SKM-1 (cell line): ENCODE data around the gene LDHAL6A.
"Not testable (repeated sequence)": the region's sequence is repeated elsewhere in the genome, so short reads cannot be mapped to it uniquely, and the experiment has no call there.

ENCODE experiments used
- DNase-seq: peaks from one replicate; lab custom pipeline; 2025; ENCODE audit not compliant: unreplicated experiment; lab: John Stamatoyannopoulos, UW

LDHAL6A gene

GRCh38 chr11:18455686-18456372, at the start of gene LDHAL6A:
LDHAL6A (plus strand) TSS chr11:18455856; CDS start chr11:18456681, 825 bp downstream.
- no peak for DNase-seq

- DNase-seq: not testable (repeated sequence)
These were observed 48.3 kb upstream of the LDHAL6A start for GRCh38 chr11:18407400-18407799.

GRCh38 chr11:18408558-18409291, 46.9 kb upstream of the LDHAL6A start:
- DNase-seq: no peak

GRCh38 chr11:18416459-18416858, 39.2 kb upstream of the LDHAL6A start:
- DNase-seq: no peak

GRCh38 chr11:18419040-18419439, 36.6 kb upstream of the LDHAL6A start:
- DNase-seq: no peak

GRCh38 chr11:18420067-18420466, 35.6 kb upstream of the LDHAL6A start:
- DNase-seq: no peak

- no peak for DNase-seq
These were observed 28.4 kb upstream of the LDHAL6A start for GRCh38 chr11:18427240-18427639.

- no peak for DNase-seq
These were observed 26.3 kb upstream of the LDHAL6A start for GRCh38 chr11:18429332-18429731.

- no peak for DNase-seq
These were observed 17.0 kb upstream of the LDHAL6A start for GRCh38 chr11:18438691-18439090.

GRCh38 chr11:18449251-18449650, 6.4 kb upstream of the LDHAL6A start:
- DNase-seq: no peak

GRCh38 chr11:18452927-18453326, 2.7 kb upstream of the LDHAL6A start:
- DNase-seq: no peak

GRCh38 chr11:18457450-18457849, 1.8 kb downstream of the LDHAL6A start:
- DNase-seq: no peak

- DNase-seq: no peak
These were observed 4.0 kb downstream of the LDHAL6A start for GRCh38 chr11:18459634-18460033.

GRCh38 chr11:18461909-18462308, 6.3 kb downstream of the LDHAL6A start:
- DNase-seq: no peak

- no peak for DNase-seq
These were observed 7.8 kb downstream of the LDHAL6A start for GRCh38 chr11:18463439-18463838.

- no peak for DNase-seq
These were observed 10.7 kb downstream of the LDHAL6A start for GRCh38 chr11:18466402-18466801.

GRCh38 chr11:18468059-18468458, 12.4 kb downstream of the LDHAL6A start:
- no peak for DNase-seq

- no peak for DNase-seq
These were observed 13.3 kb downstream of the LDHAL6A start for GRCh38 chr11:18468961-18469360.

GRCh38 chr11:18471995-18472394, 16.3 kb downstream of the LDHAL6A start:
- no peak for DNase-seq

- DNase-seq: no peak
These were observed 16.9 kb downstream of the LDHAL6A start for GRCh38 chr11:18472587-18472986.

- no peak for DNase-seq
These were observed 23.4 kb downstream of the LDHAL6A start for GRCh38 chr11:18479063-18479462.

- no peak for DNase-seq
These were observed 30.4 kb downstream of the LDHAL6A start for GRCh38 chr11:18485913-18486528.
